Germinal center (tissue), 1 donor: ENCODE results near the gene RPL36A.

Experiments used
- DNase-seq: peaks from one replicate; pipeline ENCODE4 v3.0.0; 2012; ENCODE audit warnings: mixed read lengths, low spot score

Gene RPL36A

DNA sequence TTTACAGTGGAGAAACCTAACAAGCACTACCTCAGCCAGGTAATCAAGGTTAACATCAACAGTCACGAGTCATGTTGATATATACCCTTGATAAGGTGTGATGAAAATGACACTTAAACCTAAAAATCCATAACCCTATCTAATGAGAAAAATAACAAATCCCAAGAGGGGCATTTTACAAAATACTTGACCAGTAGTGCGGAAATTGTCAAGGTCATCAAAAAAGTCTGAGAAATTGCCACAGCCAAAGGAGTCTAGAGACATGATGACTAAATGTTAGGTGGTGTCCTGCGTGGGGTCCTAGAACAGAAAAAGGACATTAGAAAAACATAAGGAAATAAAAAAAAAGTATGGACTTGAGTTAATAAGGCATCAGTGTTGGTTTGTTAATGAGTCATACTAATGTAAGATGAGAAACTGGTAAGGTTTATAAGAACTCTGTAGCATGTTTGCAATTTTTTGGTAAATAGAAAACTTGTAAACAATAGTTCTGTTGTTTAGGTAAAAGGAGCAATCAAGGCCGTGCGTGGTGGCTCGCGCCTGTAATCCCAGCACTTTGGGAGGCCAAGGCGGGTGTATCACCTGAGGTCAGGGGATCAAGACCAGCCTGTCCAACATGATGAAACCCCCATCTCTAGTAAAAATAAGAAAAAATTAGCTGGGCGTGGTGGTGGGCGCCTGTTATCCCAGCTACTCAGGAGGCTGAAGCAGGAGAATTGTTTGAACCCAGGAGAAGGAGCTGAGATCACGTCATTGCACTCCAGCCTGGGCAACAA lies 2.9 kb downstream of the RPL36A start:
- no peak for DNase-seq

GRCh38 chrX:101394372-101394771 lies 3.6 kb downstream of the RPL36A start:
- DNase-seq = no peak

GRCh38 chrX:101395789-101396188 lies 5.0 kb downstream of the RPL36A start:
- no peak for DNase-seq

GRCh38 chrX:101397779-101398178 lies 7.0 kb downstream of the RPL36A start:
- DNase-seq = no peak

DNA sequence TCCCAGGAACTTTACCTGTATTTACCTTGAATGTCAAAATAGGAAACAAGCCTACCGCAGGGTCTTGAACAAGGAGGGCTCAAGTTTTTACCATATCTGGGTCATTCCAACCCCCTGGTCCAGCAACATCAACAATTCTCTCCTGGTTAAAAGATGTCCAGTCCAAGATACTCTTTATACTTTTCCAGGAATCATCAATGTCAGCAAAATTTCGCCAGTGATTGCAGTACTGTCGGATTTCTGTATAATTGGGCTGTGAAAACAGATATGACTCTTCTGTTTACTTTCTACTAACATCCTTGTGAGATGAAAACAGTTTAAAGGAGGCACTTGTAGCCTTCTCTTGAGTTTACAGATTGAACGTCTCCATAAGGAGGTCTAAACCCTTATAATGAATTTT lies 7.9 kb downstream of the RPL36A start:
- no peak for DNase-seq

DNA sequence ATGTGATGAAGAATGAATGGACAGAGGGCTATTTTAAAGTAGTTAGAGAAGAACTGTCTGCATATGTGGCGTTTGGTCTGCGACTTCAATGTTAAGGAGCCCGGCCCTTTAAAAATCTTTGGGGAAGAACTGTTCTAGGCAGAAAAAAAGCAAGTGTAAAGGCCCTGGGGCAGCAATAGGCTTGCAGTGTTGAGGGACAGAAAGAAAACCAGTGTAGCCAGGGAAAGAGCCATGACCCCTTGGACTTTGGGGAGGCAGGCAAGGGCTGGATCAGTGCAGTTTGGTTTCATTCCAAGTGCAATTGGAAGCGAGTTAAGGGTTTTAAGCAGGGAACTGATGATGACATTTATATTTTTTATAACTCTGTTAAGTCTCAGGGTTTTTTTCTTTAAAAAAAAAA lies 9.0 kb downstream of the RPL36A start:
- DNase-seq = no peak

DNA sequence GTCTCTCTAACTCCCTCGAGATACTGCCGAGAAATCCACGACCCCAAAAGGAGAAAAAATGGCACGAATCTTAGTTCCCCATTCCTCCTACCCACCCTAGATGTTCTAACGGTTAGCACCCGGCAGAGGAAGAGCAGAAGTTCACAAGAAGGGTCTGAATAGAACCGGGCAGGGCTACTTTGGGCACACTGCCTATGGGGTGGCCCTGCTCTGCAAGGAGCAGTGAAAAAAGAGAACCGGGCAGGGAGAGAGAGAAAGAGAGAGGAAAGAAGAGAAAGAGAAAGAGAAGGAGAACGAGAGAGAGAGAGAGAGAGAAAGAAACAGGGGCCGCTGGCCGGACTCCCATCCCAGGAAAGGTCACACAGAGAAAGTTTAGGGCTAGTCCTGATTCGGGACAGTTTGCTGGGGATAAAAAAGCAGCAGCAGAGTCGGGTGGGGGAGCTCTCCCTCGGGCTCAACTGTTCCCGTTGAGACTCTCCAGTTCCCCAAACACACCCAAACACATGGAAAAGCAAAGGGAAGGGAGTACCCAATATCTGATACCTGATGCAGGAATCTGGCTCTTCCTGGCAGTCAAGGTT lies 16.4 kb downstream of the RPL36A start:
- DNase-seq = peak; percentile 7

DNA sequence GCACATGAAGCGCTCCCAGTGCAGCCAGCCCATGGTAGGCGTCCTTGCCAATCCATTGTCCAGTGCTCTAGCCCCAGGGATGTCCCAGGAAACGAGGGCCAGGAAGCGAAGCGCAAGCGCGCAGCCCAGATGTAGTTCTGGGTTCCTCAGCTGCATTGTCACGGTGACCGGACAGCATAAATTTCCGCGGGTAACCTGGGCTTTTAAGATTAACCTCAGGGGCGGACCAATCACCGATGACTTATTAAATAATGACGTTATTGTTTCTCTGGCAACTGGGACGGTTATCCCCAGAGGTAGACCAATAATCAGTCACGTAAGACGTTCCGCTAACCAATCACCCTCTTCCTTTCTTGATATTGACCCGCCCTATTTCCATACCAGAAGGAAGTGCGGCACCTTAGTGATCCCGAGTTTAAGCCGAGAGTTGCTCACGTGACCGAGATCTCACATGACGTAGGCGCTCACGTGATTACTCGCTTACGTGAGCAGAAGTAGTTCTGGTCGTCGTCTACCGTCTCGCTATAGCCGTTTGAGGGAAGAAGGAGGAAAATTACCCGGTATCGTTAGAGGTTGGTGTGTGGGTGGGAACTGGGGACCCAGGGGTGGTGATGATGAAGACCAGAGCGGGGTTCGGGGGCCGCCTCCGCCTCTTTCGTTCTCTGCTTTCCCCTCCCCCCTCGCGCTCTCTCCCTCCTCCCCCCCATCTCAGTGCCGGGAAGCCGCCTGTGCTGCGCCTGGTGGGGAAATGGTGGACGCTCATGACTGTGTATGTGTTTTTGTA lies 17.1 kb downstream of the RPL36A start, which contains the start of the genes GLA and HNRNPH2:
Gene GLA, minus strand, starts transcription at position 178 of the 784 bp plus-strand sequence. Its CDS starts 22 bp downstream, at position 156.
Gene HNRNPH2, plus strand, starts transcription at position 475 of the 784 bp plus-strand sequence. CDS start 3,767 bp downstream, outside the sequence.
- peak; percentile 89 for DNase-seq

DNA sequence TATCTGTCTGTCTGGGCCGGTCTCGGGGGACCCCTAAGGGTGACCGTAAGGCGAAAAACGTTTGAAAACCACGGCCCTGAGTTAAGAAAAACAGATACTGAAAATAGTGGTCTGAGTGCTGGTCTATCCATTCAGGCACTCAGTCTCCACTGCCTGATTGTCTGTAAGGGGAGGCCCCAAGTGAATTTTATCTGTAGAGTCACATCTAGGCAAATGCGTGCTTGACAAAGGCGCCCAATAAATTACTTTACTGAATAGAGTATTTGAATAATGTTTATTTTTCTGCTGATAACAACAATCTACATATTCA lies 17.7 kb downstream of the RPL36A start:
- no peak for DNase-seq

- no peak for DNase-seq
These were observed 18.2 kb downstream of the RPL36A start for GRCh38 chrX:101409043-101409442.

- DNase-seq = no peak
These were observed 19.6 kb downstream of the RPL36A start for GRCh38 chrX:101410461-101410860.

- no peak for DNase-seq
These were observed 21.2 kb downstream of the RPL36A start for GRCh38 chrX:101411984-101412383.

GRCh38 chrX:101415180-101416145 lies 24.7 kb downstream of the RPL36A start:
- peak; percentile 54 for DNase-seq

- DNase-seq = no peak
These were observed 25.9 kb downstream of the RPL36A start for GRCh38 chrX:101416691-101417090.

DNA sequence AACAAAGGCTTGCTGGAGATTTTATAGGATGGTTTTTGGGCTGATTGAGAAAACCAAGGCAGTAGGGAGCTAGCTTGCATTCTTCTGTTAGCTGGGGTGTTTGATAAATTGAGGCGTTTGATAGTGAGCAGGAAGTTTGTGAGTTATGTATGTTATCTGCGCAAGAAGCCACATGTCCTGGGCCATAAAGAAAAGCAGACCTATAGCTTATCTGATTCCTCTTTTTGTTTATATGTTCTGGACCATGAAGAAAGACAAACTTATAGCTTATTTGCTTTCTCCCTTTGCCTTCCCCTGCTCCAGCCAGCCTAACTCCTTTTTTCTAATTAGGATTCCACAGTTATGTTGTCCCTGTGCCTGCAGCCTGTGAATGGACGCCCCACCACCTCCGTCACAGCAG lies 26.4 kb downstream of the RPL36A start:
- no peak for DNase-seq

DNA sequence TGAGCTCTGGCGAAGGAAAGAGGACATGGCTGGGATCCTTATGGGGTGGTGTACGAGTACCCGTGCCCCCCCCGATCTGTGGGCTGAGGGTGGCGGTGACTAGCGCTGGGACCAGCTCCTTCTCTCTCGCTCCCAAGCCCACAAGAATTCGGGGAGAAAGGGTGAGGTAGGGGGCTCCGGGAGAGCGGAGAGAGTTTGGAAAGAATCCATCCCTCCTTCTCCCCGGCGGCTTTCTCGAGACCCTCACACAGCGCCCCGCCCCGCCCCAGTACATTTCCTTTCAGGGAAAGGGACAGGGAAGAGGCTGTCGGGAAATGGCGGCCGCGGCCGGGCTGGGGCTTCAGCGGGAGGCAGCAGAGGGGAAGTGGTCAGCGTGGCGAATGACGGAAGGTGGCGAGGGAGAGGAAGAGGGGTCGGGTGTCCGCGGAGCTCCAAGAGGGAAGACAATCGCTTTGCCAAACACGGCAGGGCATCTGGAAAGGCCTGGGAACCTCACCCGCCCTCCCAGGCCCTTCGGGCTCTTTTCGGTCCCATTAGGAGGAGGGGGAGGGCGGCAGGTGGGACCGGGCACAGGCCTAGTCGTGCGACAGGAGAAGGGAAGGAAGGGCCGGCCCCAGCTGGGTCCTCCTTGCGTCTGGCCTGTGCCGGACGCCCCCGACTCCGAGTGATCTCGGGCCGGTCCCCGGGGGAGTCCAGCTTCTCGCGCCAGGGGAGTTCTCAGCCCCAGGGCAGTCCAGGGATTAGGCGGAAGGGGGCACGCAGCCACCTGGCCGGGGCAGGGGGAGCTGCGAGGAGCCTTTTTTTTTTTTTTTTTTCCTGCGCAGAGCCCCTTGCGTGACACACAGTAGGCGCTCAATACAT lies 27.4 kb downstream of the RPL36A start:
- peak; percentile 17 for DNase-seq

GRCh38 chrX:101419489-101419888 lies 28.7 kb downstream of the RPL36A start:
- no peak for DNase-seq

- no peak for DNase-seq
These were observed 37.1 kb downstream of the RPL36A start for GRCh38 chrX:101427954-101428353.

DNA sequence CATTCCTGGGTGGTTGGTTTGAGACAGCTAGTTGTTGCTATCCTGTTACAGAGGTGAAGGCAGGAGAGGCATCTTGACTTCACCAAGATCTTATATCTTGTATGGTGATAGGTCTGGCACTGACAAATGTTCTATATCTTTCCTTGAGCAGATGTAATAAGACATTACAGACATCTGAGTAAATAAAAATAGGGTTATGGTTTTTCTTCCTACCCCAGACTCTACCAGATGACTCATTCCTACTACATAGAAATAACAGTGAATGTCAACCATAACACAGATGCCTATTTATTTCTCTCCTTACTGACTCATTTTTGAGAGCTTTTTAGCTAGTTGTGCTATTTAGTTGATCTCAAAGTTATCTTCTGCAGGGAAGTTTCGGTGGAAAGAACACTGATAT lies 39.1 kb downstream of the RPL36A start:
- DNase-seq = no peak

GRCh38 chrX:101430457-101431078 lies 39.8 kb downstream of the RPL36A start:
- no peak for DNase-seq
